Measurements from ENCODE around the gene RHOA. TPM values are rescaled to one million over a fixed set of nuclear protein-coding genes. Genes with fewer than 3 reads are reported as not detected.
A peak's percentile ranks its signal among the peaks of the same experiment; 100 is the strongest.

The RHOA gene
- total and polyA plus RNA-seq, 2 of the 4 experiments (the other 2 are of a cell fraction) = 383 to 879 TPM

DNA sequence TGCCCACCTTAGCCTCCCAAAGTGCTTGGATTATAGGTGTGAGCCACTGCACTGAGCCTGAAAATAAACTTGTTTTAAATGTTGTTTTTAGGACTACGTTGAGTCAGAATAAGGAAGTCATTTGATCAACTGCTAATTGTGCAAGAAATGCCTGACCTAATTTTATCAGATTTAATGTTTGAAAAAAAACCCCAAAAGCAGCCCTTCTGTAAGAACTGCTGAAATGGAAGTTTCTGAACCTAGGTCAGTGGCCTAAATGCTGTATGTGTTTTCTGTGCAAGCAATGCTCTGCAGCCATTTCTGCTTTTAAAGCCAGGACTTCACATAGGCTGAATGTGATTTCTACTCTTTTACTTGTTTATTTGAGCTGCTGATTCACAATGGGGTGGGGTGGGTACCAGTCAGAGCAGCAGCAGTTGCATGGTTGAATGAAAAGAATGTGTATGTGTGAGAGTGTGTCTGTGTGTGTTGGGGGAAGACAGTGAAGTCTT, 60.2 kb downstream of the RHOA start:
- H3K27me3 ChIP-seq (ENCODE audit: control insufficient read depth, insufficient read depth, low read length) = no peaks in the 10 kb centered on the region
- DNase-seq (peak; percentile 94), ATAC-seq (ENCODE audit: low read depth) (peak; percentile 88)
- dilution Hi-C loops (cut with HindIII; ENCODE audit: low sequenced_read_pairs, unreplicated experiment) (no loop called here), in situ Hi-C loops (cut with MboI; ENCODE audit: low sequenced_read_pairs) (loop anchor here (5.0 kb wide), 1 partner anchor 61 kb away; the partner anchor contains the start of genes RHOA and TCTA), intact Hi-C loops (cut with micrococcal nuclease) (loop anchor here (1.0 kb wide), 1 partner anchor 28 kb away; no protein-coding TSS in a partner anchor)
- WGBS, 2 experiments (ENCODE audit: extremely low coverage in 2 of 2, insufficient read length in 1 of 2) = no CpG with 5 or more reads among the region's 1 CpG
- POLR2A ChIA-PET (ENCODE audit: unreplicated experiment) = interaction anchor here (1.1 to 2.3 kb wide), 2 partner anchors 11 to 60 kb away, joined by 3 to 9 read pairs; partner anchors contain the start of genes RHOA, TCTA and USP4
- H3K4me3 ChIP-seq (ENCODE audit: insufficient read depth, low read depth, low read length) = no peak overlapping the region
- peak overlapping the region; percentile 62 for H4K91ac ChIP-seq (ENCODE audit: insufficient read depth, low read depth, low read length)
- peaks cover 9 to 46% of the 10 kb centered on the region in 2 experiments for H3K79me1 ChIP-seq (ENCODE audit: low read depth in 1 of 2, low read length in 2 of 2)
- H3K4ac ChIP-seq (ENCODE audit: low read depth, low read length) = peak overlapping the region; percentile 68
- no peaks in the 10 kb centered on the region for H3K9me3 ChIP-seq (ENCODE audit: control insufficient read depth, insufficient read depth, low read length)
- peak overlapping the region; percentile 11; the same call in 1 of the 2 replicates for H3K23ac ChIP-seq (ENCODE audit: low read depth, low read length)
- no TSS peak for BruUV-seq (replicated peaks)
- H3K36me3 ChIP-seq (ENCODE audit: control insufficient read depth, insufficient read depth, low read length) = peaks cover 11% of the 10 kb centered on the region
- H3K14ac ChIP-seq (replicated peaks; ENCODE audit: low read depth, low read length) = peak overlapping the region; percentile 58; the same call in 1 of the 2 replicates
- TF ChIP-seq BHLHE40 (IDR thresholded peaks at IDR 0.05; ENCODE audit: low read depth, low read length) (no peak; the same call in 1 of the 2 replicates), MXI1 (IDR thresholded peaks at IDR 0.05; ENCODE audit: borderline replicate concordance, low read depth, low read length) (peak; percentile 15; the same call in 1 of the 2 replicates), CEBPB (IDR thresholded peaks at IDR 0.05; ENCODE audit: low read depth, low read length) (peak; percentile 77), FOS (IDR thresholded peaks at IDR 0.05; ENCODE audit: low read depth, low read length) (peak; percentile 77), MAZ (IDR thresholded peaks at IDR 0.05; ENCODE audit: borderline replicate concordance, low read depth, low read length) (peak; percentile 69; the same call in 1 of the 2 replicates), RAD21 (IDR thresholded peaks at IDR 0.05; ENCODE audit: low read length) (peak; percentile 8; the same call in 1 of the 2 replicates), CHD1 (IDR thresholded peaks at IDR 0.05; ENCODE audit: low read depth, low read length) (no peak)
- peaks cover 20% of the 10 kb centered on the region for H3K4me1 ChIP-seq (ENCODE audit: control insufficient read depth, insufficient read depth, low read length)
- peaks cover 18% of the 10 kb centered on the region; the same call in 1 of the 2 replicates for H3K9me1 ChIP-seq (ENCODE audit: insufficient read depth, low read length)
- peak overlapping the region; percentile 59; the same call in 1 of the 2 replicates for H2BK20ac ChIP-seq (ENCODE audit: low read depth, low read length)
- peaks cover 15% of the 10 kb centered on the region; the same call in 1 of the 2 replicates for H4K20me1 ChIP-seq (ENCODE audit: insufficient read depth, low read length)
- peak overlapping the region; percentile 21 for H3K18ac ChIP-seq (ENCODE audit: low read depth, low read length)
- H3K27ac ChIP-seq (ENCODE audit: insufficient read depth, low read length) = peak overlapping the region; percentile 88
- CTCF ChIA-PET = interaction anchor here (0.7 to 1.0 kb wide), 2 partner anchors 8 to 78 kb away, joined by 3 read pairs; partner anchors contain the start of gene NICN1
- H2BK120ac ChIP-seq (ENCODE audit: low read depth, low read length) = peak overlapping the region; percentile 62
- peak overlapping the region; percentile 44; the same call in 1 of the 2 replicates for H3K56ac ChIP-seq (ENCODE audit: extremely low read depth, insufficient read depth, low read length)
- H4K8ac ChIP-seq (ENCODE audit: low read depth in 2 of 2, low read length in 2 of 2) = peak overlapping the region in 1 of 2 experiments; percentile 50; a peak in 3 of 4 replicates
- H3K9ac ChIP-seq (ENCODE audit: low read depth, low read length) = no peak overlapping the region; the same call in 1 of the 2 replicates
- no peak overlapping the region for H2AFZ ChIP-seq (replicated peaks; ENCODE audit: low read length, poor library complexity)
- H2AK9ac ChIP-seq (replicated peaks; ENCODE audit: low read depth, low read length, poor library complexity) = no peak overlapping the region
- H4K5ac ChIP-seq (ENCODE audit: low read depth, low read length) = peak overlapping the region; percentile 43
- peak overlapping the region; percentile 48 for H3K4me2 ChIP-seq (ENCODE audit: low read depth, low read length)
- peak overlapping the region; percentile 88 for H2BK5ac ChIP-seq (ENCODE audit: low read depth, low read length, poor library complexity, severe bottlenecking)
- peak overlapping the region; percentile 5; the same call in 1 of the 3 replicates for H2BK15ac ChIP-seq (ENCODE audit: low read depth, low read length)
- peak overlapping the region; percentile 18; the same call in 1 of the 2 replicates for H2AK5ac ChIP-seq (ENCODE audit: low read depth, low read length)

All from IMR-90 (cell line).